Natural killer cell (primary cell): ENCODE results near the gene PARD6G. TPM values are rescaled to one million over a fixed set of nuclear protein-coding genes. Genes with fewer than 3 reads are reported as not detected.
"Not testable (repeated sequence)": the region's sequence is repeated elsewhere in the genome, so short reads cannot be mapped to it uniquely, and the experiment has no call there.

ENCODE experiments used
- ATAC-seq, 3 donors: fragments of 150-1000 bp in 2 of 3; fragments of 200-7000 bp in 1 of 3; cut with Tn5 transposase; 1 replicate in 1 of 3; 2 replicates in 2 of 3; pipeline ENCODE4 v1.10.0; 2021; ENCODE audit warnings: mild to moderate bottlenecking in 2 of 3, moderate library complexity in 2 of 3
- DNase-seq, 2 donors: peaks; one replicate each; pipeline versions ENCODE4 v3.0.0 to v3.0.0-alpha.2; 2013 to 2021; ENCODE audit warnings: mixed read lengths in 1 of 2
- H3K27ac ChIP-seq: one replicate; pipeline ENCODE4 v1.5.1; 2013; ENCODE audit warnings: mild to moderate bottlenecking, low read length
- H3K27me3 ChIP-seq: one replicate; pipeline ENCODE4 v1.6.1; 2013; ENCODE audit warnings: low read length; ENCODE audit not compliant: control insufficient read depth, insufficient read depth
- H3K36me3 ChIP-seq: one replicate; pipeline ENCODE4 v1.6.1; 2013; ENCODE audit warnings: low read length; ENCODE audit not compliant: control insufficient read depth, insufficient read depth
- H3K4me1 ChIP-seq: one replicate; pipeline ENCODE4 v1.6.1; 2013; ENCODE audit warnings: low read length; ENCODE audit not compliant: control insufficient read depth, insufficient read depth
- H3K4me3 ChIP-seq: one replicate; pipeline ENCODE4 v1.5.1; 2013; ENCODE audit warnings: low read length
- H3K9me3 ChIP-seq: one replicate; pipeline ENCODE4 v1.6.1; 2013; ENCODE audit warnings: low read length; ENCODE audit not compliant: control insufficient read depth, insufficient read depth
- H3K27ac Mint-ChIP-seq, 2 donors: one replicate each; pipeline ENCODE4 v1.8.0; 2022; ENCODE audit warnings: mild to moderate bottlenecking in 2 of 2, mixed read lengths in 2 of 2, moderate library complexity in 1 of 2
- H3K27me3 Mint-ChIP-seq, 2 donors: one replicate each; pipeline ENCODE4 v1.8.0; 2022; ENCODE audit warnings: low read depth in 2 of 2, mixed read lengths in 2 of 2
- H3K36me3 Mint-ChIP-seq: one replicate; pipeline ENCODE4 v1.8.0; 2022; ENCODE audit warnings: mixed read lengths
- H3K4me1 Mint-ChIP-seq, 2 donors: one replicate each; pipeline ENCODE4 v1.8.0; 2022; ENCODE audit warnings: mixed read lengths in 2 of 2
- H3K4me3 Mint-ChIP-seq: one replicate; pipeline ENCODE4 v1.8.0; 2022; ENCODE audit warnings: mild to moderate bottlenecking, moderate library complexity, mixed read lengths
- H3K9me3 Mint-ChIP-seq, 2 donors: one replicate each; pipeline ENCODE4 v1.8.0; 2022; ENCODE audit warnings: mixed read lengths in 2 of 2
- CTCF ChIP-seq: fragments of 200-600 bp; IDR thresholded peaks from one replicate; pipeline ENCODE4 v1.8.0; 2022; ENCODE audit warnings: antibody characterized with exemption
- WGBS: methylation state at CpG from one replicate; pipeline ENCODE4 v1.1.7; 2013; ENCODE audit warnings: missing lambda C conversion rate; ENCODE audit not compliant: insufficient coverage; 5-methylcytosine and 5-hydroxymethylcytosine counted together
- intact Hi-C: fragments of 100-400 bp; cut with micrococcal nuclease; formaldehyde crosslinking; loops from one replicate; pipeline ENCODE4 v1.14.2; 2022
- total RNA-seq, 4 donors: library from RNA; stranded (reverse); fragments of 120-200 nt in 1 of 4; gene quantifications; one replicate each; pipeline versions ENCODE4 v1.2.3 to v1.2.4, GENCODE V29; 2013 to 2022

The PARD6G gene
- total RNA-seq, 3 donors from 2014 or later (not counting 1 experiment from before 2014, with no cell fraction given): not detected

DNA sequence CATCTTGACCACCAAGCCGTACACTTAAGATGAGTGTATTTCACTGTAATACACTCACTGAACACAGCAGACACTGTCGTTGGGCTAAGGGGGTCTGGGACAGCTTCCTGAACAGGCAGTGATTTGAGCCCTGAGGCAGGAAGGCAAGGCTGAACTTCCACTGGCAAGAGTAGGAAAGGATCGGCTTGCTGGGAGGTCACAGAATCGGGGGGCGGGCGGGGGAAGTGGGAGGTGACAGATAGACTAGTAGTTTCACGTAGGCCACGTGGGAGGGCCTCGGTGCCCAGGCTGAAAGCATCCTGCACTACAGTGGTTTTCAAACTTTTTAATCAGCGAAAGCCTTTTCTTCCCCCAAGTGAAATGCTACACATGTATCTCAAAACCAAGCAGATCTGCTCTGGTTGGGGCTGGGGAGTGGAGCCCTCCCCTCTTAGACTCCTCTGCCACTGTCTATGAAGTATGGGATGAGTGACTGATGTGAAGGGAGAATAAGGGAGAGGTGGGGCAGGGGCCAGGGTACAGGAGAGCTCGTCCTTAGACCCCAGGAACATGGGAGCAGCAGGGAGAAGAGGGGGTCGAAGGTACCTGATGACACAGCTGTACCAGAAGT, 8.6 kb downstream of the PARD6G start:
- no peak overlapping the region for H3K4me3 Mint-ChIP-seq
- no peaks in the 10 kb centered on the region for H3K9me3 Mint-ChIP-seq
- H3K27ac Mint-ChIP-seq: no peak overlapping the region
- ATAC-seq (no peak), DNase-seq (no peak)
- H3K27me3 Mint-ChIP-seq: peaks cover 7 to 34% of the 10 kb centered on the region in 2 donors
- Histone ChIP-seq H3K9me3 (no peaks in the 10 kb centered on the region), H3K36me3 (no peaks in the 10 kb centered on the region), H3K27ac (no peak overlapping the region), H3K4me3 (no peak overlapping the region), H3K27me3 (no peaks in the 10 kb centered on the region), H3K4me1 (no peaks in the 10 kb centered on the region)
- WGBS: 86% methylated on average over 11 of the region's 12 CpGs
- intact Hi-C loops: no loop called here
- no peaks in the 10 kb centered on the region for H3K4me1 Mint-ChIP-seq
- H3K36me3 Mint-ChIP-seq: no peaks in the 10 kb centered on the region
- no peak for TF ChIP-seq CTCF

GRCh38 chr18:80237519-80237918, 9.8 kb downstream of the PARD6G start:
- H3K9me3 ChIP-seq, H3K4me1 Mint-ChIP-seq, ATAC-seq, H3K36me3 ChIP-seq, intact Hi-C loops, H3K27ac Mint-ChIP-seq, H3K4me1 ChIP-seq, H3K27ac ChIP-seq, H3K27me3 ChIP-seq, H3K36me3 Mint-ChIP-seq, H3K4me3 Mint-ChIP-seq, H3K9me3 Mint-ChIP-seq, DNase-seq, H3K4me3 ChIP-seq: not testable (repeated sequence)
- peaks cover 3 to 22% of the 10 kb centered on the region in 2 donors for H3K27me3 Mint-ChIP-seq

DNA sequence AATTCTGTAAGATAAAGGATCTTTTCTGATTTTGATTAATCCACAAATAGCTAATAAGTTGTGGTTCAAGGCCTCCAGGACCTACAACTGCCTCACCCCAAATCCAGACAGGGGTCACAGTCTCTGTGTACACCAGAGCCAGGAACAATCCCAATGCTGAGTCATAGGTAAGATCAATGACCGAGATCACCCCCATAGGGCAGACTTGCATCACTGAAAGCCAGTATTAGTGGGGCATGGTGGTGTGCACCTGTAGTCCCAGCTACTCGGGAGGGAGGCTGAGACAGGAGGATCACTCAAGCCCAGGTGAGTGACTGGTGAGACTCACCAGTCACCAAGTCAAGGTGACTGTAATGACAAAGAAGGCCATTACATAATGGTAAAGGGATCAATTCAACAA, 12.9 kb downstream of the PARD6G start:
- H3K27ac Mint-ChIP-seq: no peak overlapping the region
- H3K36me3 Mint-ChIP-seq: no peaks in the 10 kb centered on the region
- TF ChIP-seq CTCF: no peak
- H3K4me1 Mint-ChIP-seq: no peaks in the 10 kb centered on the region
- Histone ChIP-seq H3K27me3 (no peaks in the 10 kb centered on the region), H3K4me1 (no peaks in the 10 kb centered on the region), H3K9me3 (no peaks in the 10 kb centered on the region), H3K36me3 (no peaks in the 10 kb centered on the region), H3K27ac (no peak overlapping the region), H3K4me3 (no peak overlapping the region)
- ATAC-seq (no peak), DNase-seq (no peak)
- H3K27me3 Mint-ChIP-seq: peaks cover 3 to 7% of the 10 kb centered on the region in 2 donors
- 91% methylated on average over 2 of the region's 2 CpGs for WGBS
- no peaks in the 10 kb centered on the region for H3K9me3 Mint-ChIP-seq
- H3K4me3 Mint-ChIP-seq: no peak overlapping the region
- intact Hi-C loops: no loop called here

GRCh38 chr18:80233899-80234298, 13.4 kb downstream of the PARD6G start:
- DNase-seq (no peak), ATAC-seq (no peak)
- Mint-ChIP-seq H3K27me3 (peaks cover under 1 to 7% of the 10 kb centered on the region in 2 donors), H3K36me3 (no peaks in the 10 kb centered on the region), H3K9me3 (no peaks in the 10 kb centered on the region), H3K4me1 (no peaks in the 10 kb centered on the region), H3K4me3 (no peak overlapping the region), H3K27ac (no peak overlapping the region)
- H3K27me3 ChIP-seq: no peaks in the 10 kb centered on the region
- no peak for TF ChIP-seq CTCF
- no peaks in the 10 kb centered on the region for H3K36me3 ChIP-seq
- WGBS: 96% methylated on average over 8 of the region's 8 CpGs
- no peak overlapping the region for H3K27ac ChIP-seq
- intact Hi-C loops: no loop called here
- no peaks in the 10 kb centered on the region for H3K9me3 ChIP-seq
- H3K4me1 ChIP-seq: no peaks in the 10 kb centered on the region
- H3K4me3 ChIP-seq: no peak overlapping the region
